Skeletal muscle cell (primary cell): ENCODE results near the gene ZNF407.
"Not testable (repeated sequence)": the region's sequence is repeated elsewhere in the genome, so short reads cannot be mapped to it uniquely, and the experiment has no call there.

ENCODE experiments used
- DNase-seq: peaks from one replicate; pipeline ENCODE4 v3.0.0-alpha.2; 2010; ENCODE audit warnings: low read depth
- H3K4me3 ChIP-seq: 2 replicates; pipeline ENCODE4 v1.5.1; 2011; ENCODE audit warnings: low read depth, mild to moderate bottlenecking, control low read depth, low read length, moderate library complexity

Gene ZNF407

GRCh38 chr18:75066936-75067335, 469.3 kb downstream of the ZNF407 start:
- DNase-seq, result no peak
- no peak overlapping the region for H3K4me3 ChIP-seq

GRCh38 chr18:75067996-75068645, 470.5 kb downstream of the ZNF407 start:
- DNase-seq, result no peak
- no peak overlapping the region for H3K4me3 ChIP-seq

GRCh38 chr18:75068682-75069435, 471.2 kb downstream of the ZNF407 start:
- H3K4me3 ChIP-seq, result no peak overlapping the region
- DNase-seq, result no peak

- no peak overlapping the region for H3K4me3 ChIP-seq
- DNase-seq, result no peak
Measured at GRCh38 chr18:75070235-75070624, 472.6 kb downstream of the ZNF407 start.

GRCh38 chr18:75070625-75071483, 473.2 kb downstream of the ZNF407 start:
- DNase-seq, result peak; percentile 48

GRCh38 chr18:75071484-75071785, 473.8 kb downstream of the ZNF407 start:
- H3K4me3 ChIP-seq, result no peak overlapping the region
- no peak for DNase-seq

More at GRCh38 chr18:75070625-75071483, 473.2 kb downstream of the ZNF407 start:
- peak overlapping the region; percentile 18 for H3K4me3 ChIP-seq

GRCh38 chr18:75071866-75072671, 474.4 kb downstream of the ZNF407 start:
- no peak for DNase-seq
- H3K4me3 ChIP-seq, result no peak overlapping the region

- no peak for DNase-seq
- H3K4me3 ChIP-seq, result no peak overlapping the region
Measured at GRCh38 chr18:75072672-75073371, 475.2 kb downstream of the ZNF407 start.

GRCh38 chr18:75073654-75074053, 476.0 kb downstream of the ZNF407 start:
- no peak overlapping the region for H3K4me3 ChIP-seq
- no peak for DNase-seq

- no peak for DNase-seq
- H3K4me3 ChIP-seq, result no peak overlapping the region
Measured at GRCh38 chr18:75074196-75075015, 476.7 kb downstream of the ZNF407 start.

GRCh38 chr18:75075016-75075305, 477.3 kb downstream of the ZNF407 start:
- DNase-seq, result no peak
- no peak overlapping the region for H3K4me3 ChIP-seq

- H3K4me3 ChIP-seq, result no peak overlapping the region
- no peak for DNase-seq
Measured at GRCh38 chr18:75075429-75075841, 477.8 kb downstream of the ZNF407 start.

- DNase-seq, result no peak
- no peak overlapping the region for H3K4me3 ChIP-seq
Measured at GRCh38 chr18:75076286-75076685, 478.6 kb downstream of the ZNF407 start.

- no peak for DNase-seq
- H3K4me3 ChIP-seq, result no peak overlapping the region
Measured at GRCh38 chr18:75081486-75081885, 483.8 kb downstream of the ZNF407 start.

- DNase-seq, result no peak
- H3K4me3 ChIP-seq, result no peak overlapping the region
Measured at GRCh38 chr18:75083131-75083530, 485.5 kb downstream of the ZNF407 start.

- no peak for DNase-seq
- no peak overlapping the region for H3K4me3 ChIP-seq
Measured at GRCh38 chr18:75083761-75084160, 486.1 kb downstream of the ZNF407 start.

GRCh38 chr18:75085676-75086075, 488.0 kb downstream of the ZNF407 start:
- not testable (repeated sequence) for DNase-seq, H3K4me3 ChIP-seq

- DNase-seq, result no peak
- H3K4me3 ChIP-seq, result no peak overlapping the region
Measured at GRCh38 chr18:75086494-75087034, 488.9 kb downstream of the ZNF407 start.
